Fibroblast of upper back skin (primary cell): Measurements from ENCODE around the gene EHD1.

Experiments
- DNase-seq: peaks from one replicate; pipeline ENCODE4 v3.0.0-alpha.2; 2013

EHD1 gene

GRCh38 chr11:64841592-64842365 is 36.6 kb downstream of the EHD1 start:
- no peak for DNase-seq

GRCh38 chr11:64839887-64840782 is 38.3 kb downstream of the EHD1 start:
- no peak for DNase-seq

DNA sequence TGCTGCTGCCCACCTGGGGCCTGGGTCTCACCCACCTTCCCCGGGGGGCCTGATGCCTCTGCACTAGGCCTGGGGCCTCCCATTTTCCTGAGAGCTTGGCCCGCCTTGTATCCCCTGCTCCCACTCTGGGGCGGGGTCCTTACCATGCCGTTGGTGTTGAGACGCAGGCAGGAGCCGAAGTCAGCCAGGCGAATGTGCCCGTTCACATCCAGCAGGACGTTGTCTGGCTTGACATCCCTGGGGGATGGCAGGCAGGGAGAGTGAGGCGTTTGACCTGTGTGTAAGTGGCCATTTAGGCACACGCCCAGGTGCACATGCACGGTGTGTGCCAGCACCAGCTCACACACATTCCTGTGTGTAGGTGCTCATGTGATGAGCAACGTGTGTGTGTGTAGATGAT is 39.1 kb downstream of the EHD1 start:
- DNase-seq: no peak

DNA sequence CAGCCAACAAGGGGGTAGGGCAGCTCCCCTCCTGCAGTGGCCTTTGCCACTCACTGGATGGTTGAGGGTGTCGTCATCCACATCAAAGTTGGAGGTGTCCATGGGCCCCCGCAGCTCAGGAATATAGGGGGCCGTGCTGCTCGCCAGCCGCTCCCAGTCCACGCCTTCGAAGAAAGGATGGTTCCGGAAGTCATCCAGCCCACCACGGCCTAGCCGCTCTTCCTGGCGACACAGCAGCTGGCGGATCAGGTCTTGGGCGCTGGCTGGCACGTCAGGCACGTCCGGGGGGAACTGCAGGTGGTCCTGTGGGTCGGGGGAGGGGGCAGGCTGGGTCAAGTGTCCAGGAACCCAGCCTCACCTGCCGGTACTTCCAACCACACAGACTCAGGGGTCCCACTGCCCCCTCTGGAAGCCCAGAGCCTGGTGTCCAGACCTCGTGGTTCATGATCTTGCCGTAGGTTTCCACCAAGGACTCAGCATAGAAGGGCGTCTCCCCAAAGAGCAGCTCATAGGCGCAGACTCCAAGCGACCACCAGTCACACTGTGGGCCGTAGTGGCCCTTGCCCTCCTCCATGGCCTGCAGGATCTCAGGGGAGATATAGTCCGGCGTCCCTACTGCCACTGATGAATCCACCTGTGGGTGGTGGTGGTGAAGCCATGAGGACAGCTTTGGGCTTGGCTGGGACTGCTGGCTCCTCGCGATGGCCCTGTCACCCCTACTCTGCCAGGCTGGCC is 39.7 kb downstream of the EHD1 start:
- no peak for DNase-seq

DNA sequence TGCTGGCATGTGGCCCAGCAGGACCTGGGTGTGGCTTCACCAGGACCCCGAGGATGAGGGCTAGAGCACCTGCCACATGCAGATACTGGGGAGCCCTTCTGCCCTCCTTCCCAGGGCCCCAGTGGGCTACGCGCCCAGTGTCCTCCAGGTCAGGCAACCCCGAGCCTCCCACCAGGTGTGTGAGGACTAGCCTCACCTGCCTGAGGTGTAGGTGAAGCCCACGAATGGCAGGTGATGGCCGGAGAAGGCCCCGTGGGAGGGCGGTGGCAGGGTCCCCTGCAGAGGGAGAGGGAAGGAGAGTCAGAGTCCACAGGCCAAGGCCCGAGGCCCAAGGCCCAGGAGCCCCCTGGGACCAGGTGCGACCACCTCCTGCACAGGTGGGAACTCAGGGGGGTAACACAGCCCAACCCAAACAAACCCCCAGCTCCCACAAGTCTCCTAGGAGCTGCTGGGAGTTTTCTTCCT is 40.5 kb downstream of the EHD1 start:
- DNase-seq: no peak

DNA sequence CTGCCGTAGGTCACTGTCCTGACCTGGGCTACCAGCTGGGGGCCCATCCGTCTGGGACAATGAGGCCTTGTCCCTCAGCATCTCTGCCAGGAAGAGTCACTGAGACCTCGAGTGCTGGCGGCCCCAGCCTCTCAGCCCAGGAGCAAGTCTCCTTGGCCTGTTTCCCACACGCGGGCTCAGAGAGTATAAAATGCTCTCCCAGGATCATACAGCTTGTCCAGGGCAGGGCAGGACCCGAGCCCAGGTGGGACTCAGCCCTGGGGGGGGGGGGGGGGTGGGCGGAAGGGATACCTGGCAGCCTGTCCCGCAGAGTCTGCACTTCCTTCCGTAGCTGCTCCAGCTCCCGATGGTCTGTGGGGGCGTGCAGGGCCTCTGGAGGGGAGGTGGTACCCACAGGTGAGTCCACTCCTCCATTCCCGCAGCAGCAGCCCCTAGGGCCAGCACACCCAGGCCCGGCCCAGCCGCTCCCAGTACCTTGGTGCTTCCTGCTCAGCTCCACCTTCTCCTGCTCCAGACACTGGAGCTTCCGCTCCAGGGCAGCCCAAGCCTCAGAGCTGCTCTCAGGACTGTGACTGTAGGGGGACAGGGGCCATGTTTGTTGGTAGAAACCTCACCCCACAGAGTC is 41.9 kb downstream of the EHD1 start:
- no peak for DNase-seq

DNA sequence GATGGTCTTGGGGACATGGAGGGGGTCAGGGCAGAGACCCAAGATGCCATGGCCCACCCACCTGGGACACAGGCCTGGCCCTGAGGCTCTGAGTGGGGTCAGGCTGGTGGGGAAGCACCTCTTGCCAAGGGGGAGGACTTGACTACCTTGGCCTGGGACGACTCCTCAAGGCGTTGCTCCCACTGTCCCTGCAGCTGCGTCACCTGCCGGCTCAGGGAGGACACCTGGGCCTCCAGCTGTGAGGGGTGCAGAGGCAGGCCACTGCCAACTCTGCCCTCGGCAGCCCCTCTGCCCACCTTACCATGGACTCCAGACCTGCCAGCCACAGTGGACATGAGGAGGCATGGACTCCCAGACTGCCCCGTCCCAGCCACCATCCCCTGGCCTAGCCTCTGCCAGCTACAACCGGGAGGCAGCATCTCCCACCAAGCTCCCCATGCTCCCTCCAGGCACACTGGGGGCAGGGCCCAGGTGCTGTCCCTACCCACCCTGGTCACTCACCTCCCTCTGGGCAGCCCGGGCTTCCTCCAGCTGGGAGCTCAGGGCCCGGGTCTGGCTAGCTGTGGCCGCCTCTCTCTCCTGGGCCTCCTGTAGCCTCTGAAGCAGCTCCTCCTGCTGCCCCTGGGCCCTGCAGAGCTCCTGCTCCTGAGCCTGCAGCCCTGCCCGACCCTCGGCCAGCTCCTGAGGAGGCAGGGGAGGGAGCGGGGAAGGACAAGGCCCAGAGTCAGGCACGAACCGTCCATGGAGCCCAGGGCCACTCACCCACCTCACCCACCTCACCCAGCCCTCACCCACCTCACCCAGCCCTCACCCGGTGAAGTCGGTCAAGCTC is 42.6 kb downstream of the EHD1 start:
- DNase-seq: no peak

GRCh38 chr11:64834723-64835615 is 43.5 kb downstream of the EHD1 start:
- no peak for DNase-seq

DNA sequence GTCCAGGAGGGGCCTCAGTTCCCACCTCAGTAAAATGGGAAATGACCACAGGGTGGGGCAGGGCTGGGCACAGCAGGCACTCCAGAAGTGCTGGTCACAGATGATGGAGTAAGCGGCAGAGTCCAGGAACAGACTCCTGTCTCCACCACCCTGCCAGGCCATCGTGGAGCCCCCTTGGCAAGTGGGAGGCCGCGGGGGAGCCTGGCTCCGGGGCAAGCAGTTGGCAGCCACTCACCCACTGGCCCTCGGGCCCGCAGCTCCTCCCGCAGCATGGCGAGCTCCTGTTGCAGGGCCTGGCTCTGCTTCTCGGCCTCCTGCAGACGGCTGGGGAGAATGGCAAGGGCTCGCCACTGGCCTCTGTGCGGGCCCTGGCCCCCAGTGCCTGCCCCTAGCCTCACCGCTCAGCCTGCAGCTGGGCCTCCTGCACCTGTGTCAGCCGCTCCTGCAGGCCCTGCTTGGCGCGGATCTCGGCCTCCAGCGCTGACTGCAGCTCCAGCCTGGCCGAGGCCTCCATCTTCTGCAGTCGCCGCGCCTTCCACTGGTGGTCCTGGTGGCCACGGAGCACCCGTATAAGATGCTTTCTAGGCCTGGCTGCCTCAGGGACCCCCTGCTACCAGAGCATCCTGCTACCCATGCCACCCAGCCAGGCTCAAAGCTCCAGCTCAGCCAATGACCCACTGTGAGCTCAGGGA is 44.2 kb downstream of the EHD1 start:
- DNase-seq: no peak

DNA sequence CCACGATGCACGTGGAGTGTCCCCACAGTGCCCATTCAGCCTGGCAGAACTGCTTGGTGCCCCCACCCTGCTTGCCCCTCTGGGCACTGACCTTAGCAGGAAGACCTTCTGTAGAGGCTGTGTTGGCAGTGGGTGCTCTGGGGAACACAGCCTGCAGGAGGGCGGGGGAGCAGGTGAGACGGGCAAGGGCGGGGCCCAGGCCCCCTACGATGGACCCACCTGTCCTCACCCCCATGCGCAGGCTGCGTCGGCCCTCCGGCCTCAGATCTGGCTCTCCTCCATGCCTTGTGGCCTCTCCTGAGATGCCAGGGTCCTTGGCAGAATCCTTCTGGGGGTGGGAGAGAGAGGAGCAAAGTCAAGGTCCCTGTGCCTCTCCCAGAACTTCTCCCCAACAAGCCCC is 44.9 kb downstream of the EHD1 start:
- DNase-seq: no peak

DNA sequence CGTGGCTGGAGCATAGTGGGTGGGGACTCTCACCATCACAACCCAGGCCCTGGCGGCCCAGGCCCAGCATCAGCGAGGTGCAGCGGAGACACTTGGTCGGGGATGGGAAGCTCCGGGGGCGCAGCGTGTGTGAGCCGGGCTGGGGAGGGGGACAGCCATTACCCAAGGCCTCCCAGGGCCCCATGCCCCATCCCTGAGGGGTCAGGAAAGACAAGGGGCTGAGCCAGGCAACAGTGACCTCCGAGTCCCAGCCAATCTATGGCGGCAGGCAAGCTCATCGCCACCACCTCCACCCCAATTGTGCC is 45.3 kb downstream of the EHD1 start:
- DNase-seq: no peak

GRCh38 chr11:64832467-64833197 is 45.8 kb downstream of the EHD1 start:
- DNase-seq: no peak

- DNase-seq: no peak
Observed at GRCh38 chr11:64831411-64831891, 47.0 kb downstream of the EHD1 start.

- DNase-seq: no peak
Observed at GRCh38 chr11:64829536-64830251, 48.7 kb downstream of the EHD1 start.

GRCh38 chr11:64827451-64827839 is 51.0 kb downstream of the EHD1 start:
- no peak for DNase-seq

DNA sequence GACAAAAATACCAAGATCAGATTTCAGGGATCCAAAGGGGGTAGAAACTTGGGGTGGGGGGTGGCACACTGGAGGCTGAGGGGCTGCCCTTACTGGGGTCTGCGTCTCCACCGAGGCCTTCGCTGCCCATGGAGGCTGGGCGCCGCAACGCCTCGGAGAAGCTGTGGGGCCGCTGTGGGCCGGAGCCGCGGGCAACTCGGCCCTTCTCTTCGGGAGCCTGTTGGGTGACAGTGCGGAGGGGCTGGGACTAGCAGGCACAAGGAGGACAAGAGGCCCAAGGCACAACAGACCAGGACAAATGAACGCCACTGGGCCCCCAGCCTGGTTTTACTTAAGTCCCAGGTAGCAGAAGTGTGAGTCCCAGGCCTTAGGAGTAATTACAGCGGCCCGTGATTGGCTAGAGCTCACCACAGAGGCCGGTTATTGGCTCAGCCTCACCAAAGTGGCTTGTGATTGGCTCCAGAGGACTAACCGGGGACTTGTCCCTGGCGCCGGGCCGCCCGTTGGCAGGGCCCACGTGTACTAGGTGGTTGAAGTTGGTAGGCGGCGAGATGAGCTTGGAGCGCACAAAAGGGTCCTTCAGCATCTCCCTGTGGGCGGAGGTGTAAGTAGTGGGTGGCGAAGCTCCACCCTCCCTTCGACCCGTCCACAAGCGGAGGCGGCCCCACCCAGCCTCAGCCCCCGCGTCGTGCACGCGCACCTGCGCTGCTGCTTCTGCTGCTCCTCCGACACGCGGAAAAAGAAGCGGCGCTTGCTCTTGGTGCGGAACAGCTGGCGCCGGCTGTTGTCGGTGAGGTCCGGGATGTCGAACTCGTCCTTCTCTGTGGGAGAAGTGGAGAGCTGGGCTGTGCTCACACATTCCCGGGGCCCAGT is 51.6 kb downstream of the EHD1 start:
- no peak for DNase-seq

DNA sequence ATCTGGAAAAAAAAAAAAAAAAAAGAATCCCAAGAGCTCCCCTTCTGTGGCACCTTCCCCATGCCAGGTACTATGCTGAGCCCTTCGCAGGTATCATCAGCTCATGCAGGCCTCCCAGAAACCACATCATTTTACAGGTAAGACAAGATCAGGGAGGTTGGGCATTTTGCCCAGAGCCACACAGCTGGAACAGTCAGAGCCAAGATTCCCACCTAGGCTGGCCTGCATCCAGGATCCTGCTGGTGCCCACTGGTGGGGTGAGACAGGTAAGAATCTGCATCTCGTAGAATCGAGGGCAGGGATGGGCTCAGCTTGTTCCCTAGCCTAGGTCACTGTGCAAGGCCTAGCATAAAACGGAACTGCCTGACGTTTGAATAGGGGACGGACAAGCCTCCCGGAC is 52.4 kb downstream of the EHD1 start:
- no peak for DNase-seq
